ENCODE data around the gene SDSL. TPM values are rescaled to one million over a fixed set of nuclear protein-coding genes. Genes with fewer than 3 reads are reported as not detected.

Gene SDSL
- total RNA-seq, 2 donors from 2014 or later: 6.2 to 8.5 TPM

- WGBS: 23% methylated on average over 9 of the region's 9 CpGs
- no peaks in the 10 kb centered on the region for H3K4me1 ChIP-seq (replicated peaks)
- no peaks in the 10 kb centered on the region for H3K9me3 ChIP-seq
- TF ChIP-seq POLR2AphosphoS5 (IDR thresholded peaks at IDR 0.05): no peak
- no peak for TF ChIP-seq POLR2A (IDR thresholded peaks at IDR 0.05)
- no peak for TF ChIP-seq CTCF (IDR thresholded peaks at IDR 0.05)
- intact Hi-C loops (cut with DNase I): no loop called here
- peaks cover 46% of the 10 kb centered on the region for H3K27me3 ChIP-seq (replicated peaks; ENCODE audit: insufficient read depth)
- no peak for DNase-seq (ENCODE audit: low spot score)
- no peak overlapping the region for H3K4me3 ChIP-seq
- no peak overlapping the region for H3K27ac ChIP-seq
- H3K36me3 ChIP-seq: no peaks in the 10 kb centered on the region
These were observed 58.3 kb downstream of the SDSL start for GRCh38 chr12:113480336-113480971.

- intact Hi-C loops (cut with DNase I): no loop called here
- Histone ChIP-seq H3K27me3 (replicated peaks; ENCODE audit: insufficient read depth) (peaks cover 35% of the 10 kb centered on the region), H3K27ac (no peak overlapping the region), H3K4me1 (replicated peaks) (no peaks in the 10 kb centered on the region), H3K9me3 (no peaks in the 10 kb centered on the region), H3K36me3 (no peaks in the 10 kb centered on the region), H3K4me3 (no peak overlapping the region)
- no peak for TF ChIP-seq CTCF (IDR thresholded peaks at IDR 0.05)
- no peak for TF ChIP-seq POLR2AphosphoS5 (IDR thresholded peaks at IDR 0.05)
- TF ChIP-seq POLR2A (IDR thresholded peaks at IDR 0.05): no peak
- WGBS: 3% methylated on average over 1 of the region's 1 CpG
- no peak for DNase-seq (ENCODE audit: low spot score)
These were observed 60.2 kb downstream of the SDSL start for GRCh38 chr12:113482334-113482733.

GRCh38 chr12:113485330-113485729 is 63.1 kb downstream of the SDSL start:
- H3K27me3 ChIP-seq (replicated peaks; ENCODE audit: insufficient read depth): peaks cover 12% of the 10 kb centered on the region

GRCh38 chr12:113486722-113487121 is 64.5 kb downstream of the SDSL start:
- 37% methylated on average over 4 of the region's 4 CpGs for WGBS
- H3K36me3 ChIP-seq: no peaks in the 10 kb centered on the region
- no peaks in the 10 kb centered on the region for H3K9me3 ChIP-seq
- H3K27ac ChIP-seq: no peak overlapping the region
- no peak overlapping the region for H3K4me3 ChIP-seq
- no peaks in the 10 kb centered on the region for H3K27me3 ChIP-seq (replicated peaks; ENCODE audit: insufficient read depth)
- intact Hi-C loops (cut with DNase I): no loop called here
- DNase-seq (ENCODE audit: low spot score): no peak
- no peak for TF ChIP-seq POLR2A (IDR thresholded peaks at IDR 0.05)
- no peak for TF ChIP-seq CTCF (IDR thresholded peaks at IDR 0.05)
- TF ChIP-seq POLR2AphosphoS5 (IDR thresholded peaks at IDR 0.05): no peak
- H3K4me1 ChIP-seq (replicated peaks): no peaks in the 10 kb centered on the region

More at GRCh38 chr12:113485330-113485729, 63.1 kb downstream of the SDSL start:
- no peak for DNase-seq (ENCODE audit: low spot score)
- H3K4me3 ChIP-seq: no peak overlapping the region
- H3K27ac ChIP-seq: no peak overlapping the region
- WGBS: no CpG with 5 or more reads among the region's 2 CpGs
- intact Hi-C loops (cut with DNase I): no loop called here
- TF ChIP-seq POLR2A (IDR thresholded peaks at IDR 0.05): no peak
- no peak for TF ChIP-seq CTCF (IDR thresholded peaks at IDR 0.05)
- TF ChIP-seq POLR2AphosphoS5 (IDR thresholded peaks at IDR 0.05): no peak
- no peaks in the 10 kb centered on the region for H3K9me3 ChIP-seq
- H3K4me1 ChIP-seq (replicated peaks): no peaks in the 10 kb centered on the region
- H3K36me3 ChIP-seq: no peaks in the 10 kb centered on the region

Other genes starting within 250 kb of the SDSL start
- 100 to 1,000 TPM in 1 of 2 donors, 10 to 100 TPM in 1; 66.3 to 119 TPM for gene DDX54, start 236.9 kb upstream of the SDSL start, total RNA-seq
- 10 to 100 TPM; 29.0 to 39.7 TPM for gene RITA1, start 236.7 kb upstream of the SDSL start, total RNA-seq
- 10 to 100 TPM; 52.6 to 65.3 TPM for gene TPCN1, start 200.9 kb upstream of the SDSL start, total RNA-seq
- gene SLC8B1, start 87.3 kb upstream of the SDSL start, total RNA-seq: 10 to 100 TPM; 23.1 to 94.7 TPM
- 100 to 1,000 TPM in 1 of 2 donors, 10 to 100 TPM in 1; 48.2 to 114 TPM for gene PLBD2, start 63.8 kb upstream of the SDSL start, total RNA-seq
- gene SDS, start 18.5 kb upstream of the SDSL start, total RNA-seq: under 1 TPM; 0.50 to 0.80 TPM
- not detected for gene LHX5, start 49.5 kb downstream of the SDSL start, total RNA-seq